Epithelial cell of proximal tubule (primary cell): Measurements from ENCODE around the gene CR1L. TPM values are rescaled to one million over a fixed set of nuclear protein-coding genes. Genes with fewer than 3 reads are reported as not detected.
"Not testable (repeated sequence)": the region's sequence is repeated elsewhere in the genome, so short reads cannot be mapped to it uniquely, and the experiment has no call there.

Experiments used
- DNase-seq: peaks from one replicate; pipeline ENCODE4 v3.0.0-alpha.2; 2011; ENCODE audit warnings: low read depth
- H3K4me3 ChIP-seq: 2 replicates; pipeline ENCODE4 v1.5.1; 2011; ENCODE audit warnings: low read depth, mild to moderate bottlenecking, low read length
- CTCF ChIP-seq: conservative IDR thresholded peaks from 2 replicates; pipeline ENCODE4 v1.5.1; 2012; ENCODE audit warnings: low read depth, mild to moderate bottlenecking, low read length
- total RNA-seq: library from RNA; depleted of rRNA; stranded (reverse); fragments of >200 nt; gene quantifications from 2 replicates; pipeline ENCODE4 v1.2.3, GENCODE V29; 2015

Gene CR1L
- total RNA-seq, 1 donor from 2014 or later = not detected

DNA sequence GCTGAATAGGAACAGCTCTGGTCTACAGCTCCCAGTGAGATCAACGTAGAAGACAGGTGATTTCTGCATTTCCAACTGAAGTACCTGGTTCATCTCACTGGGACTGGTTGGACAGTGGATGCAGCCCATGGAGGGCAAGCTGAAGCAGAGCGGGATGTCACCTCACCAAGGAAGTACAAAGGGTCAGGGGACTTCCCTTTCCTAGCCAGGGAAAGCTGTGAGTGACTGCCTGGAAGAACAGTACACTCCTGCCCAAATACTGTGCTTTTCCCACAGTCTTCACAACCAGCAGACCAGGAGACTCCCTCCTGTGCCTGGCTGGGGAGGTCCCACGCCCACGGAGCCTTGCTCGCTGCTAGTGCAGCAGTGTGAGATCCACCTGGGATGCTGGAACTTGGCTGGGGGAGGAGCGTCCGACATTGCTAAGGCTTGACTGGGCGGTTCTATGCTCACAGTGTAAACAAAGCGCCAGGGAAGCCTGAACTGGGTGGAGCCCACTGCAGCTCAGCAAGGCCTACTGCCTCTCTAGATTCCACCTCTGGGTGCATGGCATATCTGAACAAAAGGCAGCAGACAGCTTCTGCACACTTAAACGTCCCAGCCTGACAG, 14.7 kb downstream of the CR1L start:
- DNase-seq = no peak
- TF ChIP-seq CTCF = no peak
- no peak overlapping the region for H3K4me3 ChIP-seq

GRCh38 chr1:207661420-207661819, 16.5 kb downstream of the CR1L start:
- not testable (repeated sequence) for DNase-seq, H3K4me3 ChIP-seq

DNA sequence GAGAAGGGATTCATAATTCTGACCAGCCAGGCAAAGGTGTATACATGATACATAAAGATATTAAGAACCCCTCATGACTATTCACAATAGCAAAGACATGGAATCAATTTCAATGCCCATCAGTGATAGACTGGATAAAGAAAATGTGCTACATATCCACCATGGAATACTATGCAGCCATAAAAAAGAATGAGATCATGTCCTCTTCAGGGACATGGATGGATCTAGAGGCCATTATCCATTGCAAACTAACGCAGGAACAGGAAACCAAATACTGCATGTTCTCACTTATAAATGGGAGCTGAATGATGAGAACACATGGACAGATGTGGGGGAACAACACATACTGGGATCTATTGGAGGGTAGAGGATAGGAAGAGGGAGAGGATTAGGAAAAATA, 21.4 kb downstream of the CR1L start:
- no peak overlapping the region for H3K4me3 ChIP-seq
- DNase-seq = no peak
- no peak for TF ChIP-seq CTCF

DNA sequence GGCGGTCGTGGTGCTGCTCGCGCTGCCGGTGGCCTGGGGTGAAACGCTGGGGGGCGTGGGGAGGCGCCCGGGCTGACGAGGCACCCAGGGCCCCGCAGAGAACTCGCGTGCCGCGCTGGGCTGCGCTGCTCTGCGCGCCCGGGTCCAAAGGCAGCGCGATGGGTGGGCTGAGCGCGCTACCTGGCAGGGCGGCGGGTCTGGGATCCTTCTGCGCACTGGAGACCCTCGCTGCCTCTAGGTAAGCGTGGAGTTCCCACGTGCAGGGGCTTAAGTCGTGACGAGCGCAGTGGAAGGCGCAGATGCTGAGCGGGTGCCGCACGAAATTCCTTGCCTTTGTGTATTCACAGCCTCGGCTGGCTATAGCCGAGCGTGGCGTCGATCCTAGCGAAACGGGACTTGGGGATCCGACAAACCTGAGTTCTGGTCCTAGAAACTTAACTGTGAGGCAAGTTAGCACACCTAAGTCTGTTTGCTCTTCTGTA, 24.6 kb downstream of the CR1L start:
- peak overlapping the region; percentile 31 for H3K4me3 ChIP-seq
- TF ChIP-seq CTCF = no peak
- DNase-seq = no peak

DNA sequence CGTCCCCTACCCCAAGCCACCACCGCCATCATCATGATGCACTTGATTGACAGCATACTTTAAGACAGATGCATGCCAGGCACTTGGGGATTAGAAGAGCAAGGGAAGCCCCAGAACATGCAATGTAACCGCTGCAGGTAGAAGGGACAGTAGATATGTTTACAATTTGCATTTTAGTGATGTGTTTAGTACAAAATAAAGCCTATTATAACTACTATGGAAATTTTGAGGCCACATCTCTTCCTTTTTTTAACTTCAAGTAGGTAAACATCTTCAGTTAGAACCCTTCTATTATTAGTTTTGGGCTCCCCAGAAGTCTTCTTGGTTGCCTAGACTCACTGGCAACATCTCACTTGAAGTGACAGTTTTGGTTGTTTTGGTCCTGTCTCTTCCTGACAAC, 25.3 kb downstream of the CR1L start:
- H3K4me3 ChIP-seq = no peak overlapping the region
- no peak for DNase-seq
- TF ChIP-seq CTCF = no peak

DNA sequence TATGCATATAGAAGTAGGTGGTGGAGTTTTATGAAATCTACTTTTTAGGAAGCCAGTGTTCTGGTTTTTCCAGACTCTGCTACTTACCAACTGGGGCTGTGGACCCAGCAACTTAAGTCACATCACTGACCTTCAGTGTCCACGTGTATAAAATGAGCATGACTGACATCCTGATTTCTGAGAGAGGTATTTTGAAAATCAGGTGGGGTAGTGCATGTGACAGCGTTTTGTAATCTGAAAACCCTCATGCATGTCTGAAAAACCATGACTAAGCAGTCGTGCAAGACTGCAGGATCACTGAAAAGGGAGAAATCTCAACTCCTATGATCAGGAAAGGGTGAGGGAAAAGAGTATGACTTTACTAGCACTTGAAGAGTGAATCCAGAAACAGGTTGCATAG, 26.1 kb downstream of the CR1L start:
- DNase-seq = peak; percentile 84
- H3K4me3 ChIP-seq = no peak overlapping the region
- no peak for TF ChIP-seq CTCF

DNA sequence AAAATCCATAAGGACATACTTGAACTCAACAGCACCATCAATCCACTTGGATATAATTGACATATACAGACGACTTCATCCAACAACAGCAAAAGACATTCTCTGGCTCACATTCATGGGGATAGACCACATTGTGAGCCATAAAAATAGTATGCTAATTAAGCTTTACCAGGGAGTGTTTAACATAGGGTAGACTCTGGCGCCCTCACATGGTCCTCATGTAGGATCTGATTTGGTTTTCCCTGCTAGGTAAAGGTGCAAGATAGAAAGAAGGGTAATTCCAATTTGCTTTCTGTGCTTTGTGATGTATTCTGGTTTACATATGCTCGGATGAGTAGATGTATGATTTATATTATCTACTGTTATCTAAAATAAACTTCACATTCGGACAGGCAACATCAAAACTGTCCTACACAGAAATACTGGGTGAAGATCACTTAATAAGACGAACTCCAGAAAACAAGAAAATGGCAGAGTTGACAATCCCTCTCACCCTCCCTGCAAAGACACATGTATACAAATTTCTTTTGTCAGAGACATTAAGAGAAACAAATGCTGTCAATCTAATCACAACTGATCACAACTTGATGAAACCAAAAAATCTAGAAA, 27.7 kb downstream of the CR1L start:
- H3K4me3 ChIP-seq = no peak overlapping the region
- DNase-seq = no peak
- peak; percentile 83 for TF ChIP-seq CTCF
